RKO (cell line): ENCODE results near the gene ARHGDIG.
"Not testable (repeated sequence)": the region's sequence is repeated elsewhere in the genome, so short reads cannot be mapped to it uniquely, and the experiment has no call there.

Experiments
- DNase-seq: peaks from one replicate; pipeline ENCODE4 v3.0.0-alpha.2; 2016; ENCODE audit warnings: low spot score

ARHGDIG gene

DNA sequence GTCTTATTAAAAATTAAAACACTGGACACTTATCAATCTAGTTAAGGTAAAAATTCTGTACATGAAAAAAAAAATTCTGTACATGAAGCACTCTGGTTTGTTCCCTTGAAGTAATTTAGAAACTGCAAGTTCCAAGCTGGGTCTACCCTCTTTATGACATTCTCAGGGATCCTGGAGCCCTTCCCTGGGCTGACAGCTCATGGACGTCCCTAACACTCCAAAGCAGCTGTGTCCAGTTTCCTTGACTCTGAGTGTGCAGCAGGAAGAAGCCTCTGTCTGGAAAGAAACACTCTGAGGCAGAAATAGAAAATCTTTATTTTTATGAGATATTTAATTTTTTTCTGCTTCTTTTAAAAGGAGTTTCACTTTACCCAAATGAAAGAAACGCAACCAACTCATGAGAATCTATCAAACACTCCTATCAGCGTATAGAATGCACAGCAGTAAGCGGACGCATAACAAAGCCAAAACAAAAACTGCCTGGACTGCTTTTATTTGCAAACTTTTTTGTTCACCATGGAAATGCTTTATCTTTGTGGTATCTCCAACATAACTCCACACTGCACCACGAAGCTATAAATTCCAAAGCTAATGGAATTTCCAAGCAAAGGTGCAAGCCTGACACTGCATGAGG is 50.9 kb downstream of the ARHGDIG start:
- not testable (repeated sequence) for DNase-seq
